SHP77 treated with DMSO at 0.1 percent for 48 hours (cell line): Measurements from ENCODE around the gene ZFAND2B.
A peak's percentile ranks its signal among the peaks of the same experiment; 100 is the strongest.

Experiments
- DNase-seq: peaks from one replicate; lab custom pipeline; 2025; lab: John Stamatoyannopoulos, UW

ZFAND2B gene

GRCh38 chr2:219204425-219205164, 2.0 kb upstream of the ZFAND2B start:
- no peak for DNase-seq

DNA sequence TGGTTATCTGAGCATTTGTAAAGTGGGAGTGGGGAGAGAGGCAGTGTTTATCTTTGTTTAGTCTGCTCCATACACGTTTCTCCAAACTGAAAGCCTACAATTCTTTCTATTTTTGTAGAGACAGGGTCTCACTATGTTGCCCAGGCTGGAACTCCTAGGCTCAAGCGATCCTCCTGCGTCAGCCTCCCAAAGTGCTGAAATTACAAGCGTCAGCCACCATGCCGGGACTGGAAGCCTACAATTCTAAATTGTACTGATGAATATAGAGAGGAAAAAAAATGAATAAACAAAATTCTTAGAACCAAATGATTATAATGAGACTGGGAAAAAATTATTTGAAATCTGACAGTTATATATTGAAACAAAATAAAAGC, 1.4 kb upstream of the ZFAND2B start:
- no peak for DNase-seq

GRCh38 chr2:219205981-219206327, 628 bp upstream of the ZFAND2B start:
- no peak for DNase-seq

GRCh38 chr2:219207134-219207883, 727 bp downstream of the ZFAND2B start:
- DNase-seq, result no peak

DNA sequence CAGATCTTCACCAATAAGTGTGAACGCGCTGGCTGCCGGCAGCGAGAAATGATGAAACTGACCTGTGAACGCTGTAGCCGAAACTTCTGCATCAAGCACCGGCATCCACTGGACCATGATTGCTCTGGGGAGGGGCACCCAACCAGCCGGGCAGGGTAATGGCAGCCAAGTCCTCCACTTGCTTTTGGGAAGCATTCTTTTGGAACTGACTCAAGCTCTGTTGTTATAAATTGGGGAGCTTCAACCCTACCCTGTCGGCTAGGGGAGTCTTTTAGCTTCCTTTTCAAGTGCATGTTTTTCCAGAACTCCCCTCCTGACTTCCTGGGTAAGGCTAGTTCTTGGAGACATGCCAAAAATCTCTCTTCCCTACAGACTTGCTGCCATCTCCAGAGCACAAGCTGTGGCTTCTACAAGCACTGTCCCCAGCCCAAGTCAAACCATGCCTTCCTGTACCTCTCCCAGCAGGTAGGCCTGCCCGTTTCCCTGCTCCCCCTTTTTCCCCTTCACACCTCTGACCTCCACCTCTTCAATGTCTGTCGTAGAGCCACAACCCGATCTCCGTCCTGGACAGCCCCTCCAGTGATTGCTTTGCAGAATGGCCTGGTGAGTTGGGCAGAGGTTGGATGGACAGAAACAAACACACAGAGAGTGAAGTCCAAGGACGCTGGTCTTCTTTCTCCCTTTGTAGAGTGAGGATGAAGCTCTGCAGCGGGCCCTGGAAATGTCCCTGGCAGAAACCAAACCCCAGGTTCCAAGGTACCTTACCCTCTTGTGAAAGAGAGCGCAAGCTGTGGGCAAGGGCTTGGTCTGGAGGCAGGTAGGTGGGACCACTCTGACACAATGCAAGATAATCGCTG, 1.5 kb downstream of the ZFAND2B start:
- no peak for DNase-seq

DNA sequence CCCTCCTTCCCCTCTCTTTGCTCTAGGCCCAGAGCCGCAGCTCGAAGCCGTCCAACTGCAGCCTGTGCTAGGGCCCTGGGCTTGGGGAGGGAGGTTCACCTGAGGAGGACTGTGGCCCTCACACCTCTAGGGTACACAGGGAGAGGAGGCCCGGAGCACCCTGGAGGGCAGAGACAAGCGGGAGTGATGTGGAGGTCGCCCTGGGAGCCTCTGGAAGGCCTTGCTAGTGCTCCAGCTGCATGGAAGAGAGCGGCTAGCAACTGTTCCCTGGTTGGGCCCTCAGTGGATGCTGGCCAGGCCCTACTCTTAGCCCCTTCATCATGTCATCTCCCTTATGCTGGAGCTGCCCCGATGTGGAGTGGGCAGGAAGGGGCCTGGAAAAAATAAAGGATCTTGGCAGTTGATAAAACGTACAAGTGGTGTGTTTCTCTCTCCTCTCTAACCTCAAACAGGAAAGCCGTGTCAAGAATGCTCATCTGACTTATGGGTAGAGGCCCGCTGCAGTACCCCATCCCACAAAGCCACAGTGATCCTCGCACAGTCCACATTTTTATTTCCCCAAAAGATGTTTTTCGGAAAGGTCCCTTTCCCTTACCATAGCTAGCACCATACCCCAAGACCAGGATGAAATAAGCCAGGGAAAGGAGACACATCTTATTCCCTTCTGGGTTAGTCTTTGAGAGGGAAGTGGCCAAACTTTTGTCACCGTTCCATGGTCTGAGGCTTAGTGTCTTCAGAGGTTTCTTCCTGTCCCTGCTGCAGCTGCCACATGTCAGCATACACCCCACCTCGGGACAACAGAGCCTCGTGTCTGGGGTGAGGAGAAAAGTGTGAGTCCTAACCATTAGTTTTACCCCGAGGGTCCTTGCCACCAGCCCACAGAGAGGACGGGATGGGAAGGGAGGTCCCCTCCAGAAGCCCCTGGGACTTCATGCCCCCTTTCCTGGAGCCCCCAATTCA, 2.9 kb downstream of the ZFAND2B start:
- no peak for DNase-seq

DNA sequence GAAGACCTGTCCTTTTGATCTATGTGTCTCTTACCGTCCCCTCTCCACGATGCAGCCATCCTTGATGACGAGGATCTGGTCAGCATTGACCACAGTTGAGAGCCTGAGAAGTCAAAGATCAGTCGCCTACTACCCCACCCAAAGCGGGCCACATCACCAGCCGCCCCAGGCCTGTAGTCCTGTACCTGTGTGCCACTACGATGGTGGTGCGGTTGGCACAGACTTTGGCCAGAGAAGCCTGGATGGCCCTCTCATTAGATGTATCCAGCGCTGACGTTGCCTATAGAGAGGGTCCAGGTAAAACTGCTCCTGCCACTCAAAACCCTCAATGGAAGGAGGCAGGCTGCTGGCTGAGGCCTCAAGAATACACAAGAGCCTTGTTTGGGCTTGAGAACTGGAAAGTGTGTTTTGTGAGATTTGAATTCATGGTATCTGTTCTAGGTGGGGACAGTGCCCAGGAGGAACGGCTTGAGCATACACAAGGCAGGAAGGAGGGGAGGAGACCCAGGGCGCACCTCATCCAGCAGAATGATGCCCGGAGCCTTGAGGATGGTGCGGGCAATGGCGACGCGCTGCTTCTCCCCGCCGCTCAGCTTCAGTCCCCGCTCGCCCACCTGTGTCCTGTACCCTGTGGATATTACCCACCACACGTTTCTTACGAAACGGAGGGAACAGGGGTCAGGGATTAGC, 3.8 kb downstream of the ZFAND2B start:
- no peak for DNase-seq

DNA sequence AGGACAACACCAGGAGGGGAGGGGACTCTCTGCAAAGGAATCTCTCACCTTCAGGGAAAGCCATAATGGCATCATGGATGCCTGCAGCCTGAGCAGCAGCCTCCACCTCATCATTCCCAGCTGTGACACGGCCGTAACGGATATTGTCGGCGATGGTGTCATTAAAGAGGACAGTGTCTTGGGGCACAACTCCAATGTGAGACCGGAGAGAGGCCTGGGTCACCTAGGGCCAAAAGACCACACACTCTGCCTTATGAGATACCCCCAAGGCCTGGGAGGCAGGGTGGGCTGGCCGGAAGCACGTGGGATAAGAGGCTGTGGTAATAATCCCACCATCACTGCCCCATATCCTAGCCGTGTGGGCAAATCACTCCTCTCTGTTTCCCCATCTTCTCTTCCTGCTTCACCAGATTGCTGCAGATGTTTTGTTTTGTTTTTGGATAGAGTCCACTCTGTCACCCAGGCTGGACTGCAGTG, 4.3 kb downstream of the ZFAND2B start:
- DNase-seq, result no peak

GRCh38 chr2:219213026-219213415, 6.4 kb downstream of the ZFAND2B start:
- DNase-seq, result no peak

GRCh38 chr2:219213486-219214071, 7.0 kb downstream of the ZFAND2B start:
- no peak for DNase-seq

DNA sequence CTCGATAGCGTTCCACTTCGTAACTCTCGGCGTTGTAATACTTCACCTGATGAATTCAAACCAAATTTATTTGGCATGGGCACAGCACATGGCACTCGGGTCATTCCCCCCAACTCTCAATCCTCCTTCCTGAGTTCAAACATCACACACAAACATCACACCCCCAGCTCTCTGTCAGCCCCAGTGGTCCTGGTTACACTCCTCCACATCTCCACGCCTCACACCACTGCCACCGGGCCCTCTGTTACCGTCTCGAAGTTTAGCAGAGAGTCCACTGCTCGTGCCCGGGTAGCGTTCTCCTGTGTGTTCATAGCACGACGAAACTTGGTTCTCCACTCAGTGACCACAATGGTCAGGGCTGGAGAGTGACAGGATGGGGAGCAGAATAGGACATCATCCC, 7.6 kb downstream of the ZFAND2B start:
- no peak for DNase-seq

DNA sequence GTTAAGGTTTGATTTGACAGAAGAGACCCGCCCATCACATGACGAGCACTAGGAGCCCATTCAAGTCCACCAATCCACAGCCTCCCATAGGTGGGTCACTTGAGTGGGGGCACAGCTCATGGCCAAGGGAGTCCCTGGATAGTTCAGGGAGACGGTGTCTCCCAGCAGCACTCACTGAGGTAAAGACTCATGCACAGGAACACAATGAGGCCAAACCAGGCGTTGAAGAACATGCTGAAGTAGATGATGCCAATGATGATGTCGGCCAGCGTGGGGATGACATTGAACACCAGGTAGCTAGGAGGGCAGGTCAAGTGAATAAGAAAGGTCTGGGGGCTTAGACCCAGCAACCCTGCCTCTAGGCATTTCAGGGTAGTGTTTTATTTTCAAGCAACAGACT, 8.2 kb downstream of the ZFAND2B start:
- no peak for DNase-seq

- DNase-seq, result no peak
Observed at GRCh38 chr2:219215871-219216534, 9.4 kb downstream of the ZFAND2B start.

DNA sequence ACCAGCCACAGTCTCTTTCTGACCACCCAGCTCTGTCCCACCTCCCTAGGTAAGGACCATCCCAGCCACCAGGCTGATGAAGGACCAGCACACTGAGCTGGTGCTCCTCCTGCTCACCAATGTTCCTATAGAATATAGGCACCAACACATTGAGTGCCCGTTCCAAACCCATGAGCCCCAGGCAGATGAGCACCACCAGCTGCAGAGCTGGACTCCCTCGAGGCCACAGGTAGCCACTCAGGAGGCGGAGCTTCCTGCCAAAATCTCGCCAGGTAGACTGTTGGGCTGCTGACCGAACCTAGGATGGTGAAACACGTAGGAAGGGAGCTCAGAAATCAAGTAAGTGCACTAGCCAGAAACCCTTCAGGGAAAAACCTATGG, 9.9 kb downstream of the ZFAND2B start:
- no peak for DNase-seq

DNA sequence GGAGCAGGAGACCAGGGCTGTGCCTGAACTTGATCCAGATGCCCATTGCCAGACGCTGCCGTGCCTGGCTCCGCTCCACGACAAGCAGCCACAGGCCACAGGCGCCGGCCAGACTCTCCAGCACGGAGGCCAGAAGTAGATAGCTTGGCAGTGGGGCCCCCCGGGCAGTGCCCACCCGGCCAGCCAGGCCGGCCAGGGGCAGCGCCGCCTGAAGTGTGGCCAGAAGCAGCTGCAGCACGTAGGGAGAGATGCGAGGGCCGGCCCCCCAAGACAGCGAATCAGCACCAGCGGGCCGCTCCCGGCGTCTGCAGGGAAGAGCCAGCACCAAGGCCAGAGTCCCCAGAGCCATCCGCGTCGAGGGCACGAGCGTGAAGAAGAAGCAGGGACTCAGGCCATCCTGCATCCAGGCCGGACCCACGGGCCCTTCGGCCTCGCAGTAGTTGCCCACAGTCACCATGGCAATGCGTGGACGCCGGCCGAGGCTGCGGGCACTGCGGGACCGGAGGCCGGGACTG, 11.7 kb downstream of the ZFAND2B start:
- DNase-seq, result peak; percentile 41

- peak; percentile 77 for DNase-seq
Observed at GRCh38 chr2:219218732-219219701, 12.4 kb downstream of the ZFAND2B start, which contains the start of gene ABCB6. Gene ABCB6, minus strand, starts transcription at chr2:219218958. Its CDS starts 285 bp downstream, at chr2:219218673.

DNA sequence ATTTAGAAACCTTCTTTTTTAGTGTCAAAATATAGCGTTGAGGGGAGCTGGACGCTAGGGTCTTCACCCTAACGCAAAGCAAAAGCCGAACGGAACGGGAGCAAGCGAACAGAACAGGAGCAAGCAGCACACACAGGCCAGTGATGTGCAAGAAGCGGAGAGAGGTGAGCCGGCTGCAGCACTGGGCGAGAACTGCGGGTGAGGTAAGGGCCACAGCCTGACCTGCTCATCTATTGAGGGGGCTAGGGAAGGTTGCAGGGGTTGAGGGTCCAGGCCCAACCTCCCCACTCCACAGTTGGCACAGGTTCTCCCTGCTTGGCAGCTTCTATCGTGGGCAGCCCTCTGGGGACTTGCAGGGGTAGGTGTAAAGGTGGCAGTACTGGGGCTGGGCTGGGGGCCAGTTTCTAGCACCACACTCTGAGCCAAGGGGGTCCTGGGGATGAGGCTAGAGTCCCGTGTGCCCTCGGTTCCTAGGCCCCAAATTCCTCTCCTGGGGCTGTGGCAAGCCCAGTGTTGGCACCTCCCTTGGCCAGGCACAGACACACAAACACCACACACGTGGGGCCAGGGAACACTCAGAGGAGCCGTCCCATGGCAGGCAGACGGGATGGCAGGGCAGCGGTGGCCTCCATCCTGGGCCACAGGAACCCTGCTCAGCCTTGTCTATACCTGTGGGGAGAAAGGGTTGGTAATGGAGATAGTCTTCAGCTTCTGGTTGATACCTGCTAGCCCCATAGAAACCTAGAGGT, 13.4 kb downstream of the ZFAND2B start:
- no peak for DNase-seq
